HCT116 (cell line): ENCODE data around the gene CCL8. TPM values are rescaled to one million over a fixed set of nuclear protein-coding genes. Genes with fewer than 3 reads are reported as not detected.

ENCODE experiments used
- ATAC-seq: fragments of 200-7000 bp; cut with Tn5 transposase; 2 replicates; pipeline ENCODE4 v1.9.1; 2020; ENCODE audit warnings: mild to moderate bottlenecking, moderate library complexity
- BruUV-seq: library from RNA; stranded (reverse); fragments of 400-500 nt; replicated peaks from 2 replicates; lab custom pipeline; 2021; lab: Mats Ljungman, UMichigan
- CTCF ChIA-PET: fragments of 300-600 bp; sonication (Branson Sonifier 250); formaldehyde crosslinking; loops from one replicate; lab custom pipeline; 2021; ENCODE audit warnings: antibody characterized with exemption; lab: Charles Lee
- POLR2A ChIA-PET: fragments of 300-600, 350-600 bp; sonication (Branson Sonifier 250); formaldehyde crosslinking; loops from one replicate; lab custom pipeline; 2021; ENCODE audit warnings: antibody characterized with exemption; lab: Charles Lee
- RAD21 ChIA-PET, 2 experiments: fragments of 300-600 bp; sonication (Branson Sonifier 250); formaldehyde crosslinking; loops; one replicate each; lab custom pipeline; 2023; ENCODE audit warnings: low total read pairs in 2 of 2; ENCODE audit not compliant: uncharacterized antibody in 2 of 2, unreplicated experiment in 2 of 2, low non-redundant PET in 1 of 2; lab: Charles Lee
- DNase-seq: peaks from one replicate; pipeline ENCODE4 v3.0.0-alpha.2; 2010; ENCODE audit warnings: low read depth, low spot score
- H2AFZ ChIP-seq: fragments of 200-600 bp; shearing (Covaris generic), sonication (generic); 2 replicates; pipeline ENCODE4 v1.6.1; 2017; ENCODE audit warnings: low read depth, mixed run types, mixed read lengths, antibody characterized with exemption, low read length; ENCODE audit not compliant: poor library complexity, severe bottlenecking
- H3K27ac ChIP-seq: 2 replicates; pipeline ENCODE4 v1.5.1; 2012; ENCODE audit warnings: low read depth, low read length
- H3K27me3 ChIP-seq: fragments of 200-600 bp; sonication (generic); 2 replicates; pipeline ENCODE4 v1.6.1; 2016; ENCODE audit warnings: mixed run types, low read length, mixed read lengths; ENCODE audit not compliant: insufficient read depth
- H3K36me3 ChIP-seq, 2 experiments: fragments of 200-500 bp in 1 of 2; fragments of 200-600 bp in 1 of 2; sonication (Bioruptor generic) in 1 of 2; sonication (generic) in 1 of 2; 2 replicates each; pipeline versions ENCODE4 v1.5.1 to v1.6.1; 2014 to 2016; ENCODE audit warnings: low read length in 2 of 2, inconsistent platforms in 1 of 2, mixed read lengths in 1 of 2, mixed run types in 1 of 2; ENCODE audit not compliant: insufficient read depth in 2 of 2, control insufficient read depth in 1 of 2
- H3K4me1 ChIP-seq, 2 experiments: fragments of 200-600 bp in 1 of 2; sonication (generic) in 1 of 2; 2 replicates each; pipeline versions ENCODE4 v1.5.1 to v1.6.1; 2012 to 2017; ENCODE audit warnings: low read length in 2 of 2, inconsistent platforms in 1 of 2, mild to moderate bottlenecking in 1 of 2, mixed read lengths in 1 of 2, mixed run types in 1 of 2, moderate library complexity in 1 of 2; ENCODE audit not compliant: insufficient read depth in 2 of 2, control insufficient read depth in 1 of 2
- H3K4me2 ChIP-seq: fragments of 200-600 bp; sonication (generic); 2 replicates; pipeline ENCODE4 v1.6.1; 2017; ENCODE audit warnings: mixed run types, low read length, mixed read lengths
- H3K4me3 ChIP-seq, 2 experiments: fragments of 200-600 bp in 1 of 2; sonication (generic) in 1 of 2; replicated peaks in 1 of 2; 2 replicates each; pipeline ENCODE4 v1.5.1; 2011 to 2016; ENCODE audit warnings: low read length in 2 of 2, control low read depth in 1 of 2, low read depth in 1 of 2, mild to moderate bottlenecking in 1 of 2, mixed read lengths in 1 of 2, mixed run types in 1 of 2
- H3K79me2 ChIP-seq: fragments of 200-600 bp; sonication (generic); 2 replicates; pipeline ENCODE4 v1.6.1; 2017; ENCODE audit warnings: mild to moderate bottlenecking, mixed run types, low read length, moderate library complexity, mixed read lengths; ENCODE audit not compliant: insufficient read depth
- H3K9ac ChIP-seq: fragments of 200-600 bp; sonication (generic); 2 replicates; pipeline ENCODE4 v1.6.1; 2016; ENCODE audit warnings: low read length, mixed read lengths
- H3K9me2 ChIP-seq: fragments of 200-600 bp; sonication (generic), shearing (Covaris generic); 2 replicates; pipeline ENCODE4 v1.6.1; 2017; ENCODE audit warnings: mixed run types, mild to moderate bottlenecking, moderate library complexity; ENCODE audit not compliant: insufficient read depth
- H3K9me3 ChIP-seq, 2 experiments: fragments of 200-500 bp in 1 of 2; fragments of 200-600 bp in 1 of 2; sonication (Bioruptor generic) in 1 of 2; sonication (generic) in 1 of 2; 2 replicates each; pipeline ENCODE4 v1.6.1; 2014 to 2017; ENCODE audit warnings: low read length in 2 of 2, mixed read lengths in 2 of 2, inconsistent platforms in 1 of 2, low read depth in 1 of 2, mild to moderate bottlenecking in 1 of 2, mixed run types in 1 of 2, moderate library complexity in 1 of 2; ENCODE audit not compliant: control insufficient read depth in 1 of 2, insufficient read depth in 1 of 2
- H4K20me1 ChIP-seq: fragments of 200-600 bp; sonication (generic), shearing (Covaris generic); 2 replicates; pipeline ENCODE4 v1.6.1; 2017; ENCODE audit warnings: mixed run types, mild to moderate bottlenecking, moderate library complexity; ENCODE audit not compliant: insufficient read depth
- CBX3 ChIP-seq: IDR thresholded peaks from 2 replicates; pipeline ENCODE4 v1.6.1; 2012; ENCODE audit warnings: low read depth
- EZH2 ChIP-seq: fragments of 200-600 bp; sonication (generic); IDR thresholded peaks from 2 replicates; pipeline ENCODE4 v1.6.1; 2017; ENCODE audit warnings: antibody characterized with exemption, mixed run types
- POLR2AphosphoS5 ChIP-seq: IDR thresholded peaks from 2 replicates; pipeline ENCODE4 v1.6.1; 2011; ENCODE audit warnings: mild to moderate bottlenecking, low read depth, low read length, moderate library complexity
- RAD21 ChIP-seq: IDR thresholded peaks from 2 replicates; pipeline ENCODE4 v1.6.1; 2012; ENCODE audit warnings: low read depth, mild to moderate bottlenecking
- SIN3A ChIP-seq: IDR thresholded peaks from 2 replicates; pipeline ENCODE4 v1.6.1; 2012; ENCODE audit warnings: low read depth
- TCF7L2 ChIP-seq: IDR thresholded peaks from 2 replicates; pipeline ENCODE4 v1.7.0; 2011; ENCODE audit warnings: borderline replicate concordance, inconsistent platforms; ENCODE audit not compliant: insufficient read depth, insufficient read length; ENCODE audit errors: extremely low read depth
- YY1 ChIP-seq: IDR thresholded peaks from 2 replicates; pipeline ENCODE4 v1.6.1; 2011; ENCODE audit warnings: low read length, low read depth, moderate library complexity, mild to moderate bottlenecking; ENCODE audit not compliant: insufficient replicate concordance; ENCODE audit errors: extremely low read depth
- ZFX ChIP-seq: fragments of 450-650 bp; IDR thresholded peaks from 2 replicates; pipeline ENCODE4 v1.6.1; 2017
- ZNF274 ChIP-seq: fragments of 200-500 bp; sonication (Bioruptor generic); IDR thresholded peaks from 2 replicates; pipeline ENCODE4 v1.6.1; 2014; ENCODE audit warnings: mild to moderate bottlenecking, low read depth, low read length, inconsistent platforms
- intact Hi-C: fragments of 100-400 bp; cut with micrococcal nuclease; formaldehyde crosslinking; loops from 2 replicates; pipeline ENCODE4 v1.10.0; 2022
- total RNA-seq: library from RNA; stranded (reverse); gene quantifications from one replicate; pipeline ENCODE4 v1.2.1, GENCODE V29; 2021; ENCODE audit not compliant: unreplicated experiment
- TF ChIP-seq, protein P1 (sequence below): IDR thresholded peaks from 2 replicates; pipeline ENCODE4 v1.6.1; 2012
- TF ChIP-seq, protein P2 (sequence below): IDR thresholded peaks from 2 replicates; pipeline ENCODE4 v1.6.1; 2011; ENCODE audit warnings: mild to moderate bottlenecking, low read length, moderate library complexity; ENCODE audit not compliant: insufficient replicate concordance; ENCODE audit errors: extremely low read depth

CCL8 gene
- total RNA-seq, 1 experiment from 2014 or later, result not detected

GRCh38 chr17:34290586-34290985, 28.6 kb upstream of the CCL8 start (continued):
- TF ChIP-seq TCF7L2 (no peak), ZFX (no peak), SIN3A (no peak)
- TF ChIP-seq, all 23 proteins: peak for 0

- Histone ChIP-seq H3K9me2 (no peaks in the 10 kb centered on the region), H3K4me3 (no peak overlapping the region), H2AFZ (no peak overlapping the region), H3K27ac (no peak overlapping the region), H3K9ac (no peak overlapping the region), H3K4me1 (no peaks in the 10 kb centered on the region), H3K4me2 (no peak overlapping the region), H4K20me1 (no peaks in the 10 kb centered on the region), H3K9me3 (no peaks in the 10 kb centered on the region), H3K27me3 (no peaks in the 10 kb centered on the region), H3K79me2 (no peaks in the 10 kb centered on the region), H3K36me3 (no peaks in the 10 kb centered on the region)
- no TSS peak for BruUV-seq
- ChIA-PET POLR2A (interaction anchor here (0.5 kb wide), 1 partner anchor 1843 kb away, joined by 3 read pairs; no protein-coding TSS in a partner anchor), RAD21 (no interaction called here), CTCF (no interaction called here)
- intact Hi-C loops, result no loop called here
- ATAC-seq, result no peak
- DNase-seq, result no peak
- TF ChIP-seq, protein P1, sequence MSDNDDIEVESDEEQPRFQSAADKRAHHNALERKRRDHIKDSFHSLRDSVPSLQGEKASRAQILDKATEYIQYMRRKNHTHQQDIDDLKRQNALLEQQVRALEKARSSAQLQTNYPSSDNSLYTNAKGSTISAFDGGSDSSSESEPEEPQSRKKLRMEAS, result no peak
- TF ChIP-seq RAD21, result no peak
- TF ChIP-seq EZH2, result no peak
- no peak for TF ChIP-seq YY1
- TF ChIP-seq POLR2AphosphoS5, result no peak
These were observed 27.4 kb upstream of the CCL8 start for GRCh38 chr17:34291721-34292348.

GRCh38 chr17:34299027-34299426, 20.2 kb upstream of the CCL8 start:
- POLR2A ChIA-PET, result no interaction called here
- no peak overlapping the region for H3K4me3 ChIP-seq

More at GRCh38 chr17:34299027-34299426, 20.2 kb upstream of the CCL8 start:
- ChIA-PET CTCF (no interaction called here), RAD21 (no interaction called here)
- no peak overlapping the region for H2AFZ ChIP-seq
- DNase-seq, result no peak
- H3K27me3 ChIP-seq, result no peaks in the 10 kb centered on the region
- H3K4me1 ChIP-seq, result no peaks in the 10 kb centered on the region
- no peak overlapping the region for H3K4me2 ChIP-seq
- TF ChIP-seq CBX3, result no peak
- TF ChIP-seq, protein P2, sequence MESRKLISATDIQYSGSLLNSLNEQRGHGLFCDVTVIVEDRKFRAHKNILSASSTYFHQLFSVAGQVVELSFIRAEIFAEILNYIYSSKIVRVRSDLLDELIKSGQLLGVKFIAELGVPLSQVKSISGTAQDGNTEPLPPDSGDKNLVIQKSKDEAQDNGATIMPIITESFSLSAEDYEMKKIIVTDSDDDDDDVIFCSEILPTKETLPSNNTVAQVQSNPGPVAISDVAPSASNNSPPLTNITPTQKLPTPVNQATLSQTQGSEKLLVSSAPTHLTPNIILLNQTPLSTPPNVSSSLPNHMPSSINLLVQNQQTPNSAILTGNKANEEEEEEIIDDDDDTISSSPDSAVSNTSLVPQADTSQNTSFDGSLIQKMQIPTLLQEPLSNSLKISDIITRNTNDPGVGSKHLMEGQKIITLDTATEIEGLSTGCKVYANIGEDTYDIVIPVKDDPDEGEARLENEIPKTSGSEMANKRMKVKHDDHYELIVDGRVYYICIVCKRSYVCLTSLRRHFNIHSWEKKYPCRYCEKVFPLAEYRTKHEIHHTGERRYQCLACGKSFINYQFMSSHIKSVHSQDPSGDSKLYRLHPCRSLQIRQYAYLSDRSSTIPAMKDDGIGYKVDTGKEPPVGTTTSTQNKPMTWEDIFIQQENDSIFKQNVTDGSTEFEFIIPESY, result no peak
- no peak for TF ChIP-seq ZNF274
- no peak for TF ChIP-seq SIN3A
- TF ChIP-seq, all 23 proteins: peak for 0
- no peak for ATAC-seq
- BruUV-seq, result no TSS peak
- Histone ChIP-seq H4K20me1 (no peaks in the 10 kb centered on the region), H3K27ac (no peak overlapping the region), H3K79me2 (no peaks in the 10 kb centered on the region), H3K9me2 (no peaks in the 10 kb centered on the region), H3K9me3 (no peaks in the 10 kb centered on the region), H3K9ac (no peak overlapping the region), H3K36me3 (no peaks in the 10 kb centered on the region)
- intact Hi-C loops, result no loop called here
